Heart left ventricle (tissue), 13 donors: Measurements from ENCODE around the gene SETD1A.

Experiments
- CTCF ChIP-seq, 12 donors: fragments of 200-600 bp; sonication (generic) in 4 of 12; IDR thresholded peaks; one replicate each; pipeline versions ENCODE4 v1.5.0 to v1.8.0; 2018 to 2022; ENCODE audit warnings: antibody characterized with exemption in 12 of 12, mild to moderate bottlenecking in 5 of 12
- POLR2A ChIP-seq, 2 donors: fragments of 450-650 bp; IDR thresholded peaks; one replicate each; pipeline ENCODE4 v1.6.1; 2017; ENCODE audit warnings: antibody characterized with exemption in 2 of 2, mild to moderate bottlenecking in 2 of 2, moderate library complexity in 2 of 2
- donor health status: ischemic (EF 13 %, LVEDD 7.1; RV severe dilation, severe dysfunction).
- donor health status: DM: no; HTN: yes; CAD: no.
- donor health status: DM: no; HTN: no; CAD: no.
- donor health status: ischemic (EF 25% LVEDD 6.9; RV normal size, moderate dysfunction).
- donor health status: ischemic (EF 25% LVEDD 5.7; RV mildly dilated, moderate dysfunction).
- donor health status: ischemic (EF 35%, LVEDD 5.7; RV mildly dilated, moderate dysfunction).
- donor health status: nonischemic (EF 11% LVEDD 7.7; RV severe dilation, severe dysfunction).
- donor health status: DM: yes; HTN: yes; CAD: no.
- donor health status: PGD.
- donor health status: ischemic (EF 29% LVEDD 5.4; RV normal size, mild dysfunction).
- donor health status: nonischemic (EF 23%, LVEDD 6.1; RV moderate dilation, normal function).

- TF ChIP-seq CTCF (IDR thresholded peaks at IDR 0.05) = no peak
- TF ChIP-seq POLR2A (IDR thresholded peaks at IDR 0.05) = no peak
These were observed 43.3 kb downstream of the SETD1A start for GRCh38 chr16:31000671-31001382.
